HG03135 (cell line): Measurements from ENCODE around the gene DENND5B.
"Not testable (repeated sequence)": the region's sequence is repeated elsewhere in the genome, so short reads cannot be mapped to it uniquely, and the experiment has no call there.

Experiments
- ATAC-seq: cut with Tn5 transposase; IDR thresholded peaks from one replicate; pipeline ENCODE4 v1.9.1; 2021; ENCODE audit warnings: mild to moderate bottlenecking, moderate library complexity; ENCODE audit not compliant: unreplicated experiment

Gene DENND5B

DNA sequence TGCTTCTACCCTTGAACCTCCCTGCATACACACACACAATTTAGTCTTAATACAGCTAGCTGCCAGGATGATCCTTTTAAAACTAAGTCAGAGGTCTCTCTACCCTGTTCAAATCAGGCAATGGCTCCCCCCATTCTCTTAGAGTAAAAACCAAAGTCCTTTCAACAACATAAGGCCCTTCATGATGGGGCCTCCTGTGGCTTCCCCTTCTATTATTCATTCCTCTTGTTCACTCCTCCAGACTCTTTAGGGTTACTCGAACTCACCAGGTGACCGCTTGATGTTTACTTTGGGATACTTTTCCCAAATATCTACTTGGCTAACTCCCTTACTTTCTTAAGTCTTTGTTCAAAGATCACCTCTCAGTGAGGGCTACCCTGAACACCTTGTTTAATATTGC, 30.4 kb downstream of the DENND5B start:
- no peak for ATAC-seq

DNA sequence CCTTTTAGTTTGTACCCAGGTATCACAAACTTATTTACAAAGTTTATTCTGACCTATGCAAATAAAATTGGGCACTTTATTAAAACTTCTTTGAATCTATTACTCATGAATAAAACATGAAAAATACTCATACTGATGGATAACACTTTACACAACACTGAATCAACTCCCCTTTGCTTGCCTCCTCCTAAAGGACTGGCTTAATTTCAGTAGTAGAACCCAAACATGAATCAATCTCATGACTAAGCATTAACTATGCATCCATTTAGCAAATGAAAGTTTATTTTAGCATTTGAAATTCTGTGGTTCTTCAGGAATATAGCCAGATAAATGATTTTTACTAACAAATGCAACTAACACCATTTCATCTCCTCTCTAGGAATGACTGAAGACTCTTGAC, 32.4 kb downstream of the DENND5B start:
- ATAC-seq = no peak

DNA sequence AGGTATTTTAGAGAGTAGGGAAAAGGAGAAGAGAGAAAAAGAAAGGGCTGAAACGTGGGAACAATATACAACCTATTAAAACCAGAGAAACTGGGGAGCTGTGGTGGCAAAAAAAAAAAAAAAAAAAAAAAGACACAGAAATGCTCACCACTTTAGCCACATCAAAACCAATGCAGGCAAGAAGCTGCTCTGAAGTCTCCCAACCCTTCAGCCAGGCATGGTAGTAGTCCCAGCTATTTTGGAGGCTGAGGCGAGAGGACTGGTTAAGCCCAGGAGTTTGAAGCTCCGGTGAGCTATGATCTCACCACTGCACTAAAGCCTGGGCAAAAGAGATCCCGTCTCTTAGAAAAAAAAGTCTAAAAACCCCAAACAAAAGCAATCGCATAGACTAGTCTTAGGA, 33.2 kb downstream of the DENND5B start:
- ATAC-seq = no peak

DNA sequence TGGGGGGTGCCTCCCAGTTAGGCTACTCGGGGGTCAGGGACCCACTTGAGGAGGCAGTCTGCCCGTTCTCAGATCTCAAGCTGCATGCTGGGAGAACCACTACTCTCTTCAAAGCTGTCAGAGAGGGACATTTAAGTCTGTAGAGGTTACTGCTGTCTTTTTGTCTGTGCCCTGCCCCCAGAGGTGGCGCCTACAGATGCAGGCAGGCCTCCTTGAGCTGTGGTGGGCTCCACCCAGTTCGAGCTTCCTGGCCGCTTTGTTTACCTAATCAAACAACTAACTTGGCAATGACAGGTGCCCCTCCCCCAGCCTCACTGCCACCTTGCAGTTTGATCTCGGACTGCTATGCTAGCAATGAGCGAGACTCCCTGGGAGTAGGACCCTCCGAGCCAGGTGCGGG, 35.5 kb downstream of the DENND5B start:
- not testable (repeated sequence) for ATAC-seq

DNA sequence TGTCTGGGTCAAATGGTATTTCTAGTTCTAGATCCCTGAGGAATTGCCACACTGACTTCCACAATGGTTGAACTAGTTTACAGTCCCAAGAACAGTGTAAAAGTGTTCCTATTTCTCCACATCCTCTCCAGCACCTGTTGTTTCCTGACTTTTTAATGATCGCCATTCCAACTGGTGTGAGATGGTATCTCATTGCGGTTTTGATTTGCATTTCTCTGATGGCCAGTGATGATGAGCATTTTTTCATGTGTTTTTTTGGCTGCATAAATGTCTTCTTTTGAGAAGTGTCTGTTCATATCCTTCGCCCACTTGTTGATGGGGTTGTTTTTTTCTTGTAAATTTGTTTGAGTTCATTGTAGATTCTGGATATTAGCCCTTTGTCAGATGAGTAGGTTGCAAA, 40.3 kb downstream of the DENND5B start:
- not testable (repeated sequence) for ATAC-seq

DNA sequence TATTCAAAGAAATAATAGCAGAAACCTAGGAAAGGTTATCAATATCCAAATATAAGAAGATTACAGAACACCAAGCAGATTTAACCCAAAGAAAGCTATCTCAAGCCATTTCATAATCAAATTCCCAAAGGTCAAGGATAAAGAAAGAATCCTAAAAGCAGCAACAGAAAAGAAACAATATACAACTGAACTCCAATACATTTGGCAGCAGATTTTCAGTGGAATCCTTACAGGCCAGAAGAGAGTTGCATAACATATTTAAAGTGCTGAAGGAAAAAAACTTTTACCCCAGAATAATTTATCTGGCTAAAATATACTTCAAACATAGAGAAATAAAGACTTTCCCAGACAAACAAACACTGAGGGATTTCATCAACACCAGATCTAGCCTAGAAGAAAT, 54.3 kb downstream of the DENND5B start:
- ATAC-seq = no peak

DNA sequence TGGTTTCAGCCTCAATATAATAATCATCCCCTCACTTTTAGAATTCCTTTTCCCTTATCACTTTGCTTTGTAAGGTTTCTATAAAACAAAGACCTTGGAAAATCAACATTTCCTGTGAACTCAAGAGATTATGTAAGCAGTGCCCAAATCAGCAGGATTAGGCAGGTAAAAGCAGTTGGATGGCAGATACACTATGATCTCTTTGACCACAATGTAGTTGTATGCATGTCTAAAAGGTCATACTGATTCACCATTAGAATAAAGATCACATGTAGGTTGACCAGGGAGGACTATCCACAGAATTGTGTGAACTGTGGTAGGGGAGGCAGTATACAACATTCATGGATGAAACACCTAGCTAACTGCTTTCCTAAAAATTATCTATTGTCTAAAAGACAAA, 57.5 kb downstream of the DENND5B start:
- no peak for ATAC-seq

DNA sequence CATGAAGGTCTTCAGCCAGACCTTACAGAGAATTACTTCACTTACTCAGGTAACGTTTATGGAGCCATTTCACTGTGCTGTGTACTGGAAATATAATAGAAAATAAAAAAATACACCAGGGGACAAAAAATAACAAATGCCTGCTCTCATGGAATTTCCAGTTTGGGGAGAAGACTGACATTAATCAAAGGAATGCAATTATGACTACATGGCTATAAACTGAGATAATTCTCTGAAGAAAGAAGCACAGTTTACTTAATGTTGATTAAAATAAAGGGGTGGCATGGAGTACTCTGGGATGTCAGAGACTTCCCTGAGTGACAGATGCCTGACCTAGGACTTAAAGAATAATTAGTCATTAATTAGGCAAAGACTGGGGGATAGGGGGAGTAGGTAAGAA, 59.0 kb downstream of the DENND5B start:
- ATAC-seq = no peak

DNA sequence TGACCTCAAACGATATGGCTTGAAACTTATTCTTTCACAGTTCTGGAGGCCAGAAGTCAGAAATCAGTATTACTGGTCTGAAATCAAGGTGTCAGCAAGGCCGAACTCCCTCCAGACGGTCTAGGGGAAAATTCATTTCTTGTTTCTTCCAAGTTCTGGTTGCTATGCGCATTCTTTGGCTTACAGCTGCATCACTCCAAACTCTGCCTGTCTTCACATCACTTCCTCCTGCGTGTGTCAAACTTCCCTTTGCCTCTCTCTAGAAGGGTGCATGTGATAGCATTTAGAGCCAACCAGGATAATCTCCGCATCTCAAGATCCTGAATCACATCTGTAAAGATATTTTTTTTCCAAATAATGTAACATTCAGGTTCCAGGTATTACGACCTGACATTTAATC, 62.8 kb downstream of the DENND5B start:
- ATAC-seq = no peak

DNA sequence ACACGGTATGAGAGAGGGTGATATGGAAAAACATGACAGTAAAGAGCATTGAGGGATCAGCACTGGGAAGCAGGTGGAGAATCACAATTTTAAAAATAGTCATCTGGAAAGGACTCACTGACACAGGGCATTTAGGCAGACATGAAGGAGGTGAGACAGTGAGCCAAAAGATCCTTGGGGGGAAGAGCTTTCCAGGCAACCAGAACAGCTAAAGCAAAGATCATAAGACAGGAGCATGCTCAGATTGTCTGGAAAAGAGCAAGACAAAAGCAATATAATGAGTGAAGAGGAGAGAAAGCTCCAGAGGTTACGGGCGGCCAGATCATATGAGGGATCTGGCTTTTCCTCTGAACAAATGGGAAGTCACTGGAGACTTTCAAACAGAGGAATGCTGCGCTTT, 63.9 kb downstream of the DENND5B start:
- ATAC-seq = no peak

DNA sequence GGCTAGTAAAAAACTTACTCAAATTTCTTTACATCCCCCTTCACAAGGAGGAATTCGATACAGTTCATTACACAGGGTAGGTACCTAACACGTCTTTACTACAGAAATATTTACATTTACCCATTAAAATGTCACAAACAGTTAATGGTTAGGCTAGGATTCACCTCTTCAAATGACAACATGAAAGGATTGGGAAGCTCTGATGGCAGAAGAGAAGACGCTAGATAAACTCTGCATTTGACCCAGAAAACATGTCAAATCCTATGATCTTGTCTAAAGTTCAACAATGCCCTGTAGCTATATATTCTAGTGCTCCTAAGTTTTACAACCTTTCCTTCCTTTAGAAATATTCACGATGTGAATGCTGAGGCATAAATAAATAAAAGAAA, 64.8 kb downstream of the DENND5B start:
- no peak for ATAC-seq

DNA sequence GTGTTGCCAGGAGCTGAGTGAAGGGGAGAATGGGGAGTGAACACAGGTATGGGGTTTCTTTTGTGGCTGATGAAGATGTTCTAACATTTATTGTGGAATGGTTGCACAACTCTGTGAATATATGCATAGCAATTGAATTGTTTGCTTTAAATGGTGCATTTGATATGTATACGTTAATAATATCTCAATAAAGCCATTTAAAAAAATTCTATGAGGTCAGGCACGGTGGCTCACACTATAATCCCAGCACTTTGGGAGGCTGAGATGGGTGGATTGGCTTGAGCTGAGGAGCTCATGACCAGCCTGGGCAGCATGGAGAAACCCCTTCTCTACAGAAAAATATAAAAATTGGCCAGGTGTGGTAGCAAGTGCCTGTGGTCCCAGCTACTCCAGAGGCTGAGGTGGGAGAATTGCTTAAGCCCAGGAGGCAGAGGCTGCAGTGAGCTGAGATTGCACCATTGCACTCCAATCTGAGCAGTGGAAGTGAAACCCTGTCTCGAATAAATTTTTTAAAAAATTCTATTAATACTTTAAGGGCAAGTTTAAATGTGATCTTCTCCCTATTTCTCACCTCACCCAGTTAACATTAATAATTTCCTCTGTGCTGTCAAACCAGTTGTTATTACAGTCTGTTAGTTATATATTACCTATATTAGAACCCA, 65.3 kb downstream of the DENND5B start:
- no peak for ATAC-seq

DNA sequence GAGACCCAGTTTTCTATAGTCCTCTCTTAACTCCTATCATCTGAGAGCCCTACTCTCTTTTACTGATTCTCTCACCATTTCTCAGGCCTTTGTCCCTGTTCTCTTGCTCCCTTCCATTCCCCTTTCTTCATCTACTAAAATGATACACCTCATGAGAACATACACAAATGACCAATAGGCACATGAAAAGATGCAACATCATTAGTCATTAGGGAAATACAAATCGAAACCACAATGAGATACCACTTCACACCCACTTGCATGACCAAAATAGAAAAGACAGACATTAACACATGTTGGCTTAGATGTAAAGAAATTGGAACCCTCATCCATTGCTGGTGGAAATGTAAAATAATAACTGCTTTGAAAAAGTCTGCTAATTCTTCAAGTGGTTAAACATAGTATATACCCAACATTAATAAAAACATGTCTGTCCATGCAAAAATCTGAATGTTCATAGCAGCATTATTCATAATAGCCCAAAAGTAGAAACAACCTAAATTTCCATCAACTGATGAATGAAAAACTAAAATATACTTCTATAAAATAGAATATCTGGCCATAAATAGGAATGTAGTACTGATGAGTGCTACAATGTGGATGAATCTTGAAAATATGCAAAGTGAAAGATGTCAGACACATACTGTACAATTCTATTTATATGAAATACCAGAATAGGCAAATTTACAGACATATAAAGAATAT, 66.0 kb downstream of the DENND5B start:
- ATAC-seq = peak; percentile 72

DNA sequence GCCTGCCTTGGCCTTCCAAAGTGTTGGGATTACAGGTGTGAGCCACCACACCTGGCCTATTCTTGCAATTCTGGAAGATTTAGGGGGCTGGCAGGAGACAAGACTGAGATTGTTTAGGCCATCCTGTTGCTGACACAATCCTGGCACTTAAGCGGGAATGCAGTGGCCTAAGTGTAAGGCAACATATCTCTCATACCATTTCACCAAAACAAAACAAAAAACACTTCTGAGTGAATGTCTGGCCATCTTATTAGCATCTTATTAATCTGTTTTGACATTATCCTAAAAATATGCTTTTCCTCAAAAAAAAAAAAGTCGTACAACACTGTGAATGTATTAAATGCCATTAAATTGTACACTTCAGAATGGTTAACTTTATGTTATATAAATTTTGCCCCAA, 67.6 kb downstream of the DENND5B start:
- ATAC-seq = no peak

DNA sequence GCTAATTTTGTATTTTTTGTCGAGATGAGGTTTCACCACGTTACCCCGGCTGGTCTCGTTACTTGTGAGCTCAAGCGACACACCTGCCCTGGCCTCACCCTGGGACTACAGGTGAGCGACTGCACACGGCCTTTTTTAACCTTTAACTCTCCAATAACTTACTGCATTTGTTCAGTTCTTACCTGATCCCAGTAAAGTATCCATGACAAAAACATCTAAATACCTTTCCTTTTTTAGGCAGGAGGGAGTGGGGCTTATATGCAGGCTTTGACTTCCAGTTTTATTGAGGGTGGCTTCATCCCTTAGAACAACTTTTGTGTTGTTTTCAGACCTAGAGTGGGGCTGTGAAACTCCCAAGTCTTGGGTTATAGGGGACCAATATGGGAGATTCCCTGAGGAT, 68.3 kb downstream of the DENND5B start:
- ATAC-seq = no peak

DNA sequence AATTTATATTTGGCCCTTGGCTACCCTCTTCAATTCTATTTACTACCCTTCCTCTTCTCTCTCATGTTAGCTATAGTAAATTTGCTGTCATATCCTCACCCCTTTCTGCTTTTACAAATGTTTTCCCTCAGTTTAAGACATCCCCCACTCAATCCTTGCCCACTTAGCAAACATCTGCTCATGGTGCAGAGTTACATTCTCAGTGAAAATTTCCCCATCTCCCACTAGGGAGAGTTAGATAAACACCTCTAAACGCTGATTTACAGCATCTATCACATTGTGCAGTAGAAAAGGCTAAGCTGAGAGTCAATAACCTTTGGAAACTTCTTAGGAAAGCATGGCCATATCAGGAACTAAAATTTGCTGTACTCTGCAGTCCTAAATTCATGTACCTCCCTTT, 69.0 kb downstream of the DENND5B start:
- ATAC-seq = no peak

DNA sequence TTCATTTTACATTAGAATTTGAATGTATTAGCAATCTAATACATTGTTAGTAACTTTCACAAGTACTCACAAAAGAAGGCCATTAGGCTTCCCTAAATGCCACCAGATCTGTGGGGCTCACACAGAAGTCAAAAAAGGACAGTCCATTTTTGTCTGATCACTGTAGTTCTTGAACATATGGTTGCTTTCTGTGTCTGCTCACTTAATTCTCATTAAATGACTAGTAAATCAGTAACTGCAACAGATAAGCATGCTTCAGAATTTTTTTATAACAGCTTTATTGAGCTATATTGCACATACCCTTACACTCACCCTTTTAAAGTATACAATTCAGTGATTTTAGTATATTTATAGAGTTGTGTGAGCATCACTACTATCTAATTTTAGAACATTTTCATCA, 71.4 kb downstream of the DENND5B start:
- no peak for ATAC-seq

DNA sequence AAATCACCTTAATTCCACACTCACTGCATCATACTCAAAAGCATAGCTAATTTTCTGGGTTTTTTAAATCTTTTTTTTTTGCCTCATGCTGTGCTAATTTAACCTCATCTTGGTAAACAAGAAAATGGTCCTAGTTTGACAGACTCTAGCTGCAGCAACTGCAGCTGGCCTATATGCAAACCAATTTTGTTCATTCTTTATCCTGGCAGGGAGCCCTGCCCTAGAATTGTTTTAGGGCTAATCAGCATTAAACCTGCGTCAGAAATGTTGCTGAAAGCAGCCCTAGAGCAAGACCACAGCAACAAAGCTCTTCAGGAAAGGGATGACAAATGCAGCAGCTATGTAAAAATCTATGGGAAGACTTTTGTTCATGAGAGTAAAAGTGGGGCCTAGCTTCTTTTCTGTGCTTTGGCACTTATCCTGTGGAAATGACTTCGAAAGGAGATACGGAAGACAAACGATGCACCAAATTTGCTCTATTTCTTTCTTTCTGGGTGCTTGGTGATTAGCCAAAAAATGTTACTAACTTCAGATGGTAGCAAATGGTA, 72.2 kb downstream of the DENND5B start:
- ATAC-seq = no peak

DNA sequence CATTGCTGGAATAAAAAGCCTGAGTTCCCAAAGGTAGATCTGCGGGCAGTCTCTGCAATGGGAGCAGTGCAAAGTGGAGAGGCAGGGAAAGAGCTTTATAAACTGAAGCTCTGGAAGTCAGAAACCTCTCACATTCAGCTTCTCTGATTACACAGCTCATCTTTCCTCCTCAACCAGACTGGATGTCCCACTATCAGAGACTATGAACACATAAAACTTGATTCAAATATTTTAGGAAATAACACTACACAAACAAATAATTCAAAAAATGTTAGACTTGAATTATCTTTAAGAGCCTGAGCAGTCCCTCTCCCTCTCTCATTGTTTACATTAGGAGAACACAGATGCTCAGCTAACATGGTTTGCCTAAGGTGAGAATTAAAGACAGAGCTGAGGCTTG, 72.9 kb downstream of the DENND5B start:
- ATAC-seq = no peak

DNA sequence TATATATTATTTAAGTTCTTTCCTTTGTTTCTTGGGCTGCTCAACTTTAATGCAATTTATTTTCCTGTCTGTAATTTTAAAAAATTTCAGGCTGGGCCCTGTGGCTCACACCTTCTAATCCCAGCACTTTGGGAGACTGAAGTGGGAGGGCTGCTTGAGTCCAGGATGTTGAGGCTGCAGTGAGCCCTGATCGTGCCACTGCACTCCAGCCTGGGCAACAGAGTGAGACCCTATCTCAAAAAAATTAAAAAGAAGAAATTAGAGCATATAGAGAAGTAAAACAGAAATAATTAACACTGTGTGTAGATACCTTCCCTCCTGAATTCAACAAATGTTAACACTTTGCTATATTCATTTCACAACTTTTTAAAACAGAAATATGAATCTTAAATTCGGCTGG, 74.2 kb downstream of the DENND5B start:
- no peak for ATAC-seq

DNA sequence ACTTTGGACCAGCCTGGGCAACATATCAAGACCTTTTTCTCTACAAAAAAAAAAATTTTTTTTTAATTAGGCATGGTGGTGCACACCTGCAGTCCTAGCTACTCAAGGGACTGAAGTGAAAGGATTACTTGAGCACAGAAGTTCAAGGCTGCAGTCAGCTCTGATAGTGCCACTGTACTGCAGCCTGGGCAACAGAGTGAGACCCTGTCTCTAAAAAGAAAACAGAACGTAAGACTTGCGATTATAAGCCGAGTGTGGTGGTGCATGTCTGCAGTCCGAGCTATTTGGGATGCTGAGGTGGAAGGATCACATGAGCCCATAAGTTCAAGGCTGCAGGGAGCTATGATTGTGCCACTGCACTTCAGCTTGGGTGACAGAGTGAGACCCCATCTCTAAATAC, 76.0 kb downstream of the DENND5B start:
- ATAC-seq = no peak

DNA sequence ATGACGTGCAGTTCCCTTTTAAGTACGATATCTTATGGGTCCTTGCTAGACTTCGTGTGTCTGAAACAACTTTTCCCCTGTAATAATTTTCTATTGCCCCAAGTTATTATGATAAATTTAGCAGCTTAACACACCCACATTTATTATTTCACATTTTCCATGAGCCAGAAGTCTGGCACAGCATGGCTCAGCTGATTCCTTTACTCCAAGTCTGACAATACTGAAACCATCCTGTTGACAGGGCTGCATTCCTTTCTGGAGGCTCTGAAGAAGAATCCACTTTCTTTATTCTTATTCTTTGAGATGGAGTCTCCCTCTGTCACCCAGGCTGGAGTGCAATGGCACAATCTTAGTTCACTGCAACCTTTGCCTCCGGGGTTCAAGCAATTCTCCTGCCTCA, 80.9 kb downstream of the DENND5B start:
- no peak for ATAC-seq
